Measurements from ENCODE around the gene CPA3. TPM values are rescaled to one million over a fixed set of nuclear protein-coding genes. Genes with fewer than 3 reads are reported as not detected.

CPA3 gene
- total and polyA plus RNA-seq, 10 donors, result 0.06 to 5.6 (median 0.49) TPM; not detected in 3

- no peak overlapping the region for H3K4me3 ChIP-seq
- intact Hi-C loops (cut with DNase I; ENCODE audit: low total_unique reads), result no loop called here
- H3K27me3 ChIP-seq (replicated peaks in 1 of 7), result peaks cover 0 to 10% (median 0%) of the 10 kb centered on the region in 7 donors
- no peaks in the 10 kb centered on the region for H3K4me1 ChIP-seq
- H3K9me3 ChIP-seq, result no peaks in the 10 kb centered on the region
- TF ChIP-seq, protein P1, sequence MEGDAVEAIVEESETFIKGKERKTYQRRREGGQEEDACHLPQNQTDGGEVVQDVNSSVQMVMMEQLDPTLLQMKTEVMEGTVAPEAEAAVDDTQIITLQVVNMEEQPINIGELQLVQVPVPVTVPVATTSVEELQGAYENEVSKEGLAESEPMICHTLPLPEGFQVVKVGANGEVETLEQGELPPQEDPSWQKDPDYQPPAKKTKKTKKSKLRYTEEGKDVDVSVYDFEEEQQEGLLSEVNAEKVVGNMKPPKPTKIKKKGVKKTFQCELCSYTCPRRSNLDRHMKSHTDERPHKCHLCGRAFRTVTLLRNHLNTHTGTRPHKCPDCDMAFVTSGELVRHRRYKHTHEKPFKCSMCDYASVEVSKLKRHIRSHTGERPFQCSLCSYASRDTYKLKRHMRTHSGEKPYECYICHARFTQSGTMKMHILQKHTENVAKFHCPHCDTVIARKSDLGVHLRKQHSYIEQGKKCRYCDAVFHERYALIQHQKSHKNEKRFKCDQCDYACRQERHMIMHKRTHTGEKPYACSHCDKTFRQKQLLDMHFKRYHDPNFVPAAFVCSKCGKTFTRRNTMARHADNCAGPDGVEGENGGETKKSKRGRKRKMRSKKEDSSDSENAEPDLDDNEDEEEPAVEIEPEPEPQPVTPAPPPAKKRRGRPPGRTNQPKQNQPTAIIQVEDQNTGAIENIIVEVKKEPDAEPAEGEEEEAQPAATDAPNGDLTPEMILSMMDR (IDR thresholded peaks at IDR 0.05 in 8 of 11, conservative IDR thresholded peaks at IDR 0.05 in 3 of 11), result no peak
- TF ChIP-seq POLR2A (IDR thresholded peaks at IDR 0.05), result no peak
- TF ChIP-seq POLR2AphosphoS5 (IDR thresholded peaks at IDR 0.05), result no peak
- H3K36me3 ChIP-seq, result no peaks in the 10 kb centered on the region
- 76 to 96% (median 82%) methylated on average over 2 of the region's 2 CpGs for WGBS, 5 donors
- no peak for DNase-seq
- no peak overlapping the region for H3K27ac ChIP-seq
Observed at GRCh38 chr3:148938306-148938705, 73.2 kb downstream of the CPA3 start.

GRCh38 chr3:148938936-148939335 lies 73.8 kb downstream of the CPA3 start:
- Histone ChIP-seq H3K27me3 (replicated peaks in 1 of 7) (peaks cover 0 to 10% (median 0%) of the 10 kb centered on the region in 7 donors), H3K4me1 (no peaks in the 10 kb centered on the region), H3K4me3 (no peak overlapping the region), H3K27ac (no peak overlapping the region), H3K36me3 (no peaks in the 10 kb centered on the region), H3K9me3 (no peaks in the 10 kb centered on the region)
- no peak for DNase-seq
- no peak for TF ChIP-seq POLR2A (IDR thresholded peaks at IDR 0.05)
- TF ChIP-seq, protein P1 (IDR thresholded peaks at IDR 0.05 in 8 of 11, conservative IDR thresholded peaks at IDR 0.05 in 3 of 11), result no peak
- TF ChIP-seq POLR2AphosphoS5 (IDR thresholded peaks at IDR 0.05), result no peak
- WGBS, 5 donors, result 83 to 95% (median 92%) methylated on average over 7 of the region's 7 CpGs
- intact Hi-C loops (cut with DNase I; ENCODE audit: low total_unique reads), result no loop called here

DNA sequence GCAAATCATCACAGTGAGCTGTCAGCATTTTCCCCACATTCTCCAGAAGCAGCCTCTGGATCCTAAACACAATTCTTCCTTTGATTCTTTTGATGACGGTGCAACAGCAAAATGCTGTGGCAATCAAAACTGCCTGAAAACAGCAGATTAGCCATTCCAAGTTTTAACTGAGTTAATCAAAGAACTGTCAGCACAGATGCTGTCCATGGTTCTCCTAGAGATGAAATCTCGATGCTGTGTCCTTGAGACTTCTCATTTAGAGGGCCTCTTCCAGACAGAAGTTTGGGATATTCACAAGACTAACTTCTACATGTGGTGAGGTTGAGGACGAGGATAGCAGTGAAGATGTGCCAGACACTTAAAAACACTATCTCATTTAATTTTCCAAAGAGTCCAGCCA lies 75.9 kb downstream of the CPA3 start:
- 69 to 79% (median 73%) methylated on average over 3 of the region's 3 CpGs for WGBS, 5 donors
- no peaks in the 10 kb centered on the region for H3K36me3 ChIP-seq
- peaks cover 0 to 10% (median 0%) of the 10 kb centered on the region in 7 donors for H3K27me3 ChIP-seq (replicated peaks in 1 of 7)
- no peaks in the 10 kb centered on the region for H3K9me3 ChIP-seq
- no peaks in the 10 kb centered on the region for H3K4me1 ChIP-seq
- no peak for DNase-seq
- TF ChIP-seq, protein P1 (IDR thresholded peaks at IDR 0.05 in 8 of 11, conservative IDR thresholded peaks at IDR 0.05 in 3 of 11), result no peak
- TF ChIP-seq POLR2AphosphoS5 (IDR thresholded peaks at IDR 0.05) (no peak), POLR2A (IDR thresholded peaks at IDR 0.05) (no peak)
- H3K27ac ChIP-seq, result no peak overlapping the region
- H3K4me3 ChIP-seq, result no peak overlapping the region
- intact Hi-C loops (cut with DNase I; ENCODE audit: low total_unique reads), result loop anchor here (10.0 kb wide), 1 partner anchor 566 kb away; no protein-coding TSS in a partner anchor

- DNase-seq, result no peak
- Histone ChIP-seq H3K36me3 (no peaks in the 10 kb centered on the region), H3K9me3 (no peaks in the 10 kb centered on the region), H3K4me1 (no peaks in the 10 kb centered on the region), H3K4me3 (no peak overlapping the region), H3K27ac (no peak overlapping the region), H3K27me3 (replicated peaks in 1 of 7) (no peaks in the 10 kb centered on the region)
- intact Hi-C loops (cut with DNase I; ENCODE audit: low total_unique reads), result loop anchor here (10.0 kb wide), 1 partner anchor 569 kb away; no protein-coding TSS in a partner anchor
- TF ChIP-seq, protein P1 (IDR thresholded peaks at IDR 0.05 in 8 of 11, conservative IDR thresholded peaks at IDR 0.05 in 3 of 11), result peak; percentile 39 to 82 (median 70)
- no peak for TF ChIP-seq POLR2AphosphoS5 (IDR thresholded peaks at IDR 0.05)
- 0 to 42% (median 39%) methylated on average over 2 of the region's 2 CpGs for WGBS, 5 donors
Observed at GRCh38 chr3:148943506-148944205, 78.6 kb downstream of the CPA3 start.
